Astrocyte of the cerebellum (primary cell): Measurements from ENCODE around the gene ENGASE.
"Not testable (repeated sequence)": the region's sequence is repeated elsewhere in the genome, so short reads cannot be mapped to it uniquely, and the experiment has no call there.

ENCODE experiments used
- DNase-seq: peaks from one replicate; pipeline ENCODE4 v3.0.0-alpha.2; 2011; ENCODE audit warnings: low read depth
- H3K4me3 ChIP-seq: 2 replicates; pipeline ENCODE4 v1.5.1; 2011; ENCODE audit warnings: mild to moderate bottlenecking, low read depth, low read length, moderate library complexity
- in situ Hi-C: cut with HindIII; loops from 2 replicates; pipeline ENCODE4 v1.10.0; 2017; ENCODE audit warnings: low sequenced_read_pairs
- TF ChIP-seq, protein P1 (sequence below): IDR thresholded peaks from 2 replicates; pipeline ENCODE4 v1.5.1; 2012; ENCODE audit warnings: low read length, low read depth, moderate library complexity, mild to moderate bottlenecking; ENCODE audit errors: missing control alignments

ENGASE gene

DNA sequence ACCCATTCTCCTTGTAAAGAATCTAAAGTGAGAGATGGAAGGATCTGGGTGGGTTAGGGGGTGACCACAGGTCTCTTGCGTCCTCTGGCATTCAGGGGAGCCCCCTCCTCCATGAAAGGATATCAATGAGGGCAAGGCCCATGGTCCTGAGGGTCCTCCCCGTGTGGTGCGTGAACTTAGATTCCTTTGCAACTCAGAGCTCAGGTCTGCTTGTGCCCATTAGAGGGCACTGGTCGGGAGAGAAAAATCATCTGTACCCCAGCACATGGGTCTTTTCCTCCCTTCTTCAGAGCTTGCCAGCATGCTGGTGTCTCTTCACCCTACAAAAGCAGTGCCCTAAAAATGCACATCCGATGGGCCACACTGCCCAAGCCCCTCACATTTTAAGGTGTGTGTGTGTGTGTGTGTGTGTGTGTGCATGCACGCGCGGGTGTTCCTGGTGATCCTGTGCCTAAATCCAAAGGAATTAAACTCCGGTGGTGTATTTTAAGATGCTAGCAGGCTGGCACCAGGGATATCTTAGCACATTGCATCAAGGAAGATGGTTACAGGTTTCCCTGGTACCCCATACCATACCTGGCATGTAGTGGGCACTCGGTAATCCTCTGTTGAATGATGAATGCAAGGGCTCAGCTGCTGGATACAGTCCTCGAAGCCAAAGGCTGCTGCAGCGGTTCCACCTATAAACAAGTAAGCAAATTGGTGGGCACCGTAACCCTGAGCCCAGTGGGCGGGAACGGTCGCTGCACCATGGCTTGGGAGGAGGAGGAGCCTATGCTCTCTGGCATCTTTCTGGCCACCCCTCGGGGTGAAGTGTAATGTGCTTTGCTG lies 45.9 kb upstream of the ENGASE start:
- TF ChIP-seq, protein P1, sequence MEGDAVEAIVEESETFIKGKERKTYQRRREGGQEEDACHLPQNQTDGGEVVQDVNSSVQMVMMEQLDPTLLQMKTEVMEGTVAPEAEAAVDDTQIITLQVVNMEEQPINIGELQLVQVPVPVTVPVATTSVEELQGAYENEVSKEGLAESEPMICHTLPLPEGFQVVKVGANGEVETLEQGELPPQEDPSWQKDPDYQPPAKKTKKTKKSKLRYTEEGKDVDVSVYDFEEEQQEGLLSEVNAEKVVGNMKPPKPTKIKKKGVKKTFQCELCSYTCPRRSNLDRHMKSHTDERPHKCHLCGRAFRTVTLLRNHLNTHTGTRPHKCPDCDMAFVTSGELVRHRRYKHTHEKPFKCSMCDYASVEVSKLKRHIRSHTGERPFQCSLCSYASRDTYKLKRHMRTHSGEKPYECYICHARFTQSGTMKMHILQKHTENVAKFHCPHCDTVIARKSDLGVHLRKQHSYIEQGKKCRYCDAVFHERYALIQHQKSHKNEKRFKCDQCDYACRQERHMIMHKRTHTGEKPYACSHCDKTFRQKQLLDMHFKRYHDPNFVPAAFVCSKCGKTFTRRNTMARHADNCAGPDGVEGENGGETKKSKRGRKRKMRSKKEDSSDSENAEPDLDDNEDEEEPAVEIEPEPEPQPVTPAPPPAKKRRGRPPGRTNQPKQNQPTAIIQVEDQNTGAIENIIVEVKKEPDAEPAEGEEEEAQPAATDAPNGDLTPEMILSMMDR: peak; percentile 47
- DNase-seq: no peak
- H3K4me3 ChIP-seq: no peak overlapping the region
- in situ Hi-C loops: no loop called here

DNA sequence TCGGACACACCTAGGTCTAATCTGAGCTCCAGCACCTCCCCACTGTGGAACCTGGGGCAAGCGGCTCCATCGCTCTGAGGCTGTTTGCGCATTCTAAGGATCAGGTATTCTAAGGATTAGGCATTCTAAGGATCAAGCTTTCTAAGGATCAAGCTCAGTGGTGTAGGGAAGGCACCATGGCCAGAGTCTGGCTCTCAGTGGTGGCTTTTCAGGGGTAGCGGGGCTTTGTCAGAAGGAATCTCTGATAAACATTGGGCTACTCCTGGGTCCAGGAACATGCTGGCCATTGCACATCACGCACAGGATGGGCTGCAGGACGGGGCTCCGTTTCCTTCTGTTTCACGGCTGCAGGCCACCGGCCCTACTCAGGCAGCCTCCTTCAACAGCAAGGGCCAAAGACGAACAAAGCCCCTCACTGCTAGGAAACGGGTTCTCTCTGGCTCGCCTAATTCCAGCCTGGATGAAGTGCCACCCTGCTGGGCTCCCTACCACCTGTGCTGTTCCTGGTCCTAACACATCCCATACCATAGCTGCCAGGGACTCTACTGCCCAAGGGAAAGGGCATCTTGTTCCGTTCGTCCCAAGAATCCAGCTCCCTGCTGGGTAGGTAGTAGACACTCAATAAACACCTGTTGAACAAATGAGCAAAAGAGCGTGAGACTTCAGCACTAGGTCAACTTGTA lies 45.2 kb upstream of the ENGASE start:
- TF ChIP-seq, protein P1: no peak
- in situ Hi-C loops: no loop called here
- no peak for DNase-seq
- H3K4me3 ChIP-seq: no peak overlapping the region

DNA sequence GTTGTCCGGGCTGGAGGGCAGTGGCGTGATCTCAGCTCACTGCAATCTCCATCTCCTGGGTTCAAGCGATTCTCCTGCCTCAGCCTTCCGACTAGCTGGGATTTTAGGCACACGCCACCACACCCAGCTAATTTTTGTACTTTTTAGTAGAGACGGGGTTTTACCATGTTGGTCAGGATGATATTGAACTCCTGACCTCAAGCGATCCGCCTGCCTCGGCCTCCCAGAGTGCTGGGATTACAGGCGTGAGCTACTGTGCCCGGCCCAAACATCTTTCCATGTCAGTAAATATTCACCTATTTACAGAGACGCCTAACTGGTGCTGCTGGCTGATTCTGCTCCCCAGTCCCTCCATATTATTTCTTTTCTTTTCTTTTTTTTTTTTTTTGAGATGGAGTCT lies 44.0 kb upstream of the ENGASE start:
- H3K4me3 ChIP-seq, in situ Hi-C loops, DNase-seq: not testable (repeated sequence)

DNA sequence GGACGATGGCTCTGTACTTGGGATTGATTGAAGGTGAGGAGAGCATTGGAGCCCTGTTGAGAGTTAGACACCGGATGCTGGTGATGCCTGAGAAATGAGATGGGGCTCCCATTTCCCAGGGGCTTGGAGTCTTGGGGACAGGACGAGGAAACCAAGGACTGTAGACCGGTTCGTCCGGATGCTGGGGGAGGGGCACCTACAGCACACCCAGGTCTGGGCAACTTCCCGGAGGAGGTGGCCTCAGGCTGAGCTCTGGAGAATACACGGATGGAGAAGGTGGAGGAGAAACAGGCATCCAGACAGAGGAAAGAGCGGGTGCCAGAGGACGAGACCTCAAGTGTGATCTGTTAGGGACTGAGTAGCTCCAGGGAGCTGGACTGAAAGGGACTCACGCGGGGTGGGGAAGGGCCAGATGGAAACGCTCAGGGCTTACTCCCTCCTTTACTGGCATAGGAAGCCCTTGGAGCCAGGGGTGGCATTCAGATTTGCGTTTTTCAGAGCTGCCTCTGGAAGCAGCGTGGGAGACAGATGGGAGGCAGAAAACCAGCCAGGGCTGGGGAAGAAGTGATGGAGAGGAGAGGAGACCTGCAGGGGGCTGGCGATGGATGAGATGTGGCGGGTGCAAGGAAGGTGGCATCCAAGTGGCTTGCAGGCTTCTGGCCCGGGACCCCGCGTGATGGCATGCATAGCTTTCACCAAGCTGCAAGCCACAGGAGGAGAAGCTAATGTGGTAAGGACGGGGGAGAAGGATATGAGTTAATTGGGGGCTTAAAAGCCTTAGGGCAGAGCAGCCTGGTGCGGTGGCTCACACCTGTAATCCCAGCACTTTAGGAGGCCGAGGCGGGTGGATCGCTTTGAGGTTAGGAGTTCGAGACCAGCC lies 42.4 kb upstream of the ENGASE start:
- in situ Hi-C loops: no loop called here
- TF ChIP-seq, protein P1: no peak
- DNase-seq: no peak
- H3K4me3 ChIP-seq: no peak overlapping the region

DNA sequence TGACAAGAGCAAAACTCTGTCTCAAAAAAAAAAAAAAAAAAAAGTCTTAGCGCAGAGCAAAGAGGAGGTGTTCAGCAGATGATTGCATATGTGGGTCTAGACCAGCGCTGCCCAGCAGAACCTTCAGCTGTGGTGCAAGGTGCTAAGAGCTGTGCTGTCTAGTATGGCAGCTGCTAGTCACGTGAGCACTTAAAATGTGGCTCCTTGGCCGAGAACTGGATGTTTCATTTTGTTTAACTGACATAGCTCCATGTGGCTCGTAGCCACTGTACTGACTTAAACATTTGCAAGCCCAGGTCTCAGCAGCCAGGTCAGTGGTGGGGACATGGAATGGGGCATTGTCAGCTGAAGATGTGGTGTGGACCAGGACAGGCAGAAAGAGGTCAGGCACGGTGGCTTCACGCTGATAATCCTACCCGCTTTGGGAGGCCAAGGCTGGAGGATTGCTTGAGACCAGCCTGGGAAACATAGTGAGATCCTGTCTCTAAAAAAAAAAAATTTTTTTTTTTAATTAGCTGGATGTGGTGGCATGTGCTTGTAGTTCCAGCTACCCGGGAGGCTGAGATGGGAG lies 41.5 kb upstream of the ENGASE start:
- no peak overlapping the region for H3K4me3 ChIP-seq
- in situ Hi-C loops: no loop called here
- TF ChIP-seq, protein P1: no peak
- DNase-seq: no peak

DNA sequence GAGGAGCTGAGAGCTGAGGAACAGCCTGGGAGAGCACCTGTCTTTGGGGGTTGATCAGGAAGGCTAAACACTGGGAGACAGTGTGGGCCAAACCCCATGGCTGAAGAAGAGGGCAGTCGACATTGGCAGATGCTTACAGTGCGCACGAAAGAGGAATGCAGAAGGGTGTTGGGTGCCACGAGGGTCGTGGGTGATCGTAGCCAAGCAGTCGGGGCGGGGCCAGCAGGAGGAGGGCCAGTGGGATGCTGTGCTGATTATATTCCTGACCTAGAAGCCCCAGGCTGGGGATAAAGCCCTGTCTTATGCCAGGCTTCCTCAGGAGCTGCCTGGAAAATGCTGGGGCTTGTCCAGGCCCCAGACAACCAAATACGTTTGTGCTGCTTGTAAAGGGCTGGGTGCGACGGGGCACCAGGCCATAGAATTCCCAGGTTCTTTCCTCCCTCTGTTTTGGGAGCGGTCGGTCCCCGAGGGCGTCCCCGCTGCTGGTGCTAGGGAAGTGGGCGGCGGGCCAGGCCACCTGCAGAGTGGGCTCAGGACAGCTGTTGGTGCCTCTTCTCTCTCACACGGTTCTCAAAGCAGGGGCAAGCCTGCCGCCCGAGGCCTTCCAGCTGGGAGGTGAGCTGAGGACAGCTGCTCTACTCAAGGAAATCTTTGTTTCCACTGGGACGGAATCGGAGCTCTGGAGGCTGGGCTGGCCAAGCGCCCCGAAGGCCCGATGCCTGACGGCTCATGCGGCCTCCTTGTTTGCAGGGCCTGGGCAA lies 40.7 kb upstream of the ENGASE start:
- no peak for DNase-seq
- TF ChIP-seq, protein P1: no peak
- H3K4me3 ChIP-seq: no peak overlapping the region
- in situ Hi-C loops: no loop called here
